ENCODE data around the gene PIP5KL1.

PIP5KL1 gene

GRCh38 chr9:127912296-127912695 lies 18.3 kb downstream of the PIP5KL1 start:
- Histone ChIP-seq H4K20me1 (ENCODE audit: low read depth, low read length) (no peaks in the 10 kb centered on the region), H2AFZ (ENCODE audit: low read depth, low read length, severe bottlenecking) (no peak overlapping the region), H3K4me3 (ENCODE audit: insufficient read depth, low read length, poor library complexity, severe bottlenecking) (no peak overlapping the region), H3K36me3 (ENCODE audit: low read length) (no peaks in the 10 kb centered on the region), H3K27ac (ENCODE audit: low read depth, low read length) (no peak overlapping the region), H3F3A (ENCODE audit: insufficient read depth) (peaks cover 15% of the 10 kb centered on the region), H3K9me2 (replicated peaks; ENCODE audit: insufficient read depth, low read length) (no peaks in the 10 kb centered on the region), H3K27me3 (ENCODE audit: low read length) (no peaks in the 10 kb centered on the region), H3K9me3 (ENCODE audit: insufficient read depth, low read length) (no peaks in the 10 kb centered on the region), H3K4me2 (ENCODE audit: low read depth, low read length, poor library complexity, severe bottlenecking) (no peak overlapping the region), H3K9ac (ENCODE audit: low read length) (no peak overlapping the region), H3K79me2 (ENCODE audit: insufficient read depth, low read length) (no peaks in the 10 kb centered on the region)
- TF ChIP-seq CTCF (IDR thresholded peaks at IDR 0.05; ENCODE audit: insufficient read depth, low read length, poor library complexity, severe bottlenecking) (no peak), EZH2phosphoT487 (conservative IDR thresholded peaks at IDR 0.05; ENCODE audit: low read length) (no peak)

- no peak overlapping the region for H3K27ac ChIP-seq (ENCODE audit: low read depth, low read length)
- H3K9me2 ChIP-seq (replicated peaks; ENCODE audit: insufficient read depth, low read length), result no peaks in the 10 kb centered on the region
- H3K9ac ChIP-seq (ENCODE audit: low read length), result no peak overlapping the region
- H3K4me2 ChIP-seq (ENCODE audit: low read depth, low read length, poor library complexity, severe bottlenecking), result no peak overlapping the region
- peaks cover 10% of the 10 kb centered on the region for H3F3A ChIP-seq (ENCODE audit: insufficient read depth)
- TF ChIP-seq CTCF (IDR thresholded peaks at IDR 0.05; ENCODE audit: insufficient read depth, low read length, poor library complexity, severe bottlenecking), result no peak
- TF ChIP-seq EZH2phosphoT487 (conservative IDR thresholded peaks at IDR 0.05; ENCODE audit: low read length), result no peak
- no peaks in the 10 kb centered on the region for H3K36me3 ChIP-seq (ENCODE audit: low read length)
- no peak overlapping the region for H3K4me3 ChIP-seq (ENCODE audit: insufficient read depth, low read length, poor library complexity, severe bottlenecking)
- no peak overlapping the region for H2AFZ ChIP-seq (ENCODE audit: low read depth, low read length, severe bottlenecking)
- no peaks in the 10 kb centered on the region for H3K27me3 ChIP-seq (ENCODE audit: low read length)
- H4K20me1 ChIP-seq (ENCODE audit: low read depth, low read length), result no peaks in the 10 kb centered on the region
- no peaks in the 10 kb centered on the region for H3K79me2 ChIP-seq (ENCODE audit: insufficient read depth, low read length)
- H3K9me3 ChIP-seq (ENCODE audit: insufficient read depth, low read length), result no peaks in the 10 kb centered on the region
Observed at GRCh38 chr9:127910613-127911205, 19.9 kb downstream of the PIP5KL1 start.

- no peaks in the 10 kb centered on the region for H3K27me3 ChIP-seq (ENCODE audit: low read length)
- peaks cover 3% of the 10 kb centered on the region; the same call in 1 of the 2 replicates for H3F3A ChIP-seq (ENCODE audit: insufficient read depth)
- no peak overlapping the region for H3K9ac ChIP-seq (ENCODE audit: low read length)
- no peak overlapping the region for H3K27ac ChIP-seq (ENCODE audit: low read depth, low read length)
- no peaks in the 10 kb centered on the region for H3K79me2 ChIP-seq (ENCODE audit: insufficient read depth, low read length)
- H3K36me3 ChIP-seq (ENCODE audit: low read length), result no peaks in the 10 kb centered on the region
- no peaks in the 10 kb centered on the region for H3K9me2 ChIP-seq (replicated peaks; ENCODE audit: insufficient read depth, low read length)
- H2AFZ ChIP-seq (ENCODE audit: low read depth, low read length, severe bottlenecking), result no peak overlapping the region
- H4K20me1 ChIP-seq (ENCODE audit: low read depth, low read length), result no peaks in the 10 kb centered on the region
- no peak overlapping the region for H3K4me2 ChIP-seq (ENCODE audit: low read depth, low read length, poor library complexity, severe bottlenecking)
- H3K9me3 ChIP-seq (ENCODE audit: insufficient read depth, low read length), result no peaks in the 10 kb centered on the region
- TF ChIP-seq CTCF (IDR thresholded peaks at IDR 0.05; ENCODE audit: insufficient read depth, low read length, poor library complexity, severe bottlenecking) (no peak), EZH2phosphoT487 (conservative IDR thresholded peaks at IDR 0.05; ENCODE audit: low read length) (no peak)
- H3K4me3 ChIP-seq (ENCODE audit: insufficient read depth, low read length, poor library complexity, severe bottlenecking), result no peak overlapping the region
Observed at GRCh38 chr9:127909839-127910273, 20.7 kb downstream of the PIP5KL1 start.
